Rectal smooth muscle tissue (tissue), 1 donor: ENCODE data around the gene RASGRP4.

Experiments
- H3K27ac ChIP-seq: one replicate; pipeline ENCODE4 v1.7.0; 2013; ENCODE audit warnings: low read depth, low read length, inconsistent platforms
- H3K27me3 ChIP-seq: one replicate; pipeline ENCODE4 v1.7.0; 2013; ENCODE audit warnings: low read length; ENCODE audit not compliant: control insufficient read depth, insufficient read depth
- H3K36me3 ChIP-seq: one replicate; pipeline ENCODE4 v1.7.0; 2013; ENCODE audit warnings: low read length; ENCODE audit not compliant: control insufficient read depth, insufficient read depth
- H3K4me1 ChIP-seq: one replicate; pipeline ENCODE4 v1.7.0; 2013; ENCODE audit warnings: low read length; ENCODE audit not compliant: control insufficient read depth, insufficient read depth
- H3K4me3 ChIP-seq: one replicate; pipeline ENCODE4 v1.7.0; 2013; ENCODE audit warnings: low read length
- H3K9ac ChIP-seq: one replicate; pipeline ENCODE4 v1.7.0; 2013; ENCODE audit warnings: low read length

The RASGRP4 gene

DNA sequence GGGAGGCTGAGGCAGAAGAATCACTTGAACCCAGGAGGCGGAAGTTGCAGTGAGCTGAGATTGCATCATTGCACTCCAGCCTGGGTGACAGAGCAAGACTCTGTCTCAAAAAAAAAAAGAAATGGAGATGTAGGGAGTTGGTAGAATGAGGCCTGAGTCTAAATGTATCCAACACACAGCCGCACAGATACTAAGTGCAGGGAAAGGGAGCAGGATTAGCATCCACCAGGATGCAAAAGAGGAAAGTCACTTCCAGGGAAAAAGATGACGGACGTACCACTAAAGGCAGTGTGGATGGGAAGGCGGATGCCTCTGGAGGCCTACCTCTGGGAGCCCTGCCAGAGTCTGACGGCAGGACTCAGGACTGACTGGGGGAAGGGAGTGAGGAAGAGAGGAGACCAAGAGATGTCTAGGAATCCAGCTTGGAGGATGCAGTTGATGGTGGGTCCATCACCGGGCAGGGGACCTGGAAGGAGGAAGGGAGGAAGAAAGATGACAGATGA is 16.3 kb downstream of the RASGRP4 start:
- Histone ChIP-seq H3K27me3 (no peaks in the 10 kb centered on the region), H3K9ac (no peak overlapping the region), H3K4me3 (no peak overlapping the region), H3K36me3 (no peaks in the 10 kb centered on the region), H3K27ac (no peak overlapping the region), H3K4me1 (no peaks in the 10 kb centered on the region)

DNA sequence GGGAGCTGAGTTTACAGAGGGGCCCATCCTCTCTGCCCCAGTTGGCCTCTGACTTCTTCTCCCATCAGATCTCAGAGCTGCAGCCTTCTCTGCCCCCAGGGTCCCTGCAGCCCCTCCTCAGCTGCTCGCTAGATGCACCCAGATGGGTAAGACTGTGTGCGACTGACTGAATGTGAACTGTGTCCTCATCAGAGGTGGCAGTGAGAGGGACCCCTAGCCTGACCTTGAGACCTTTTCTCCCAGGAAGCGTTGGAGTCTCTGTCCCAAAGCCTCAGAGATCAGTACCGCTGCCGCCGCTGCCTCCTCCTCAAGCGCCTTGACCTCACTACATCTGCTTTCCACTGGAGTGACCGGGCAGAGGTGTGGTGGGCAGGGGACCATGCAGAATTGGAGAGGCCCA is 20.7 kb downstream of the RASGRP4 start:
- no peaks in the 10 kb centered on the region for H3K36me3 ChIP-seq
- no peaks in the 10 kb centered on the region for H3K27me3 ChIP-seq
- no peak overlapping the region for H3K27ac ChIP-seq
- H3K4me1 ChIP-seq: no peaks in the 10 kb centered on the region
- no peak overlapping the region for H3K9ac ChIP-seq
- H3K4me3 ChIP-seq: no peak overlapping the region

DNA sequence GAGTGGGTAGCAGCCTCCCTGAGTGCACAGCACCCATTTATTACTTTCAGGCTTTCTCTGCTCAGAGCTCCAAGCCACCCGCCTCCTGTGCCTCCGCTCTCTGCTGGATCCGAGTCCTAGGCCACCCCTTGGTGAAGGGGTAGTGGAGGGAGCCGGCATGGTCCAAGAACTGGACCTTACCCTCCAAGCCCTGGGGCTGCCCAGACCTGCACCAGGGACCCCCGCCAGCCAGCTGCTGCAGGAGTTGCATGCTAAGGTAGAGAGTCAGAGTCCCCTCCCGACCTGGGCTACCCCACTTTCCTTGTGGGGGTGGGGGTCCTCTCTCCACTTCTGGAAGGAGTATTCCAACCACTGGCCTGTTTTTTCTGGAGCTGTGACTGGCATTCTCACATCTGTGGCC is 21.2 kb downstream of the RASGRP4 start:
- Histone ChIP-seq H3K27ac (no peak overlapping the region), H3K4me1 (no peaks in the 10 kb centered on the region), H3K9ac (no peak overlapping the region), H3K36me3 (no peaks in the 10 kb centered on the region), H3K27me3 (no peaks in the 10 kb centered on the region), H3K4me3 (no peak overlapping the region)

DNA sequence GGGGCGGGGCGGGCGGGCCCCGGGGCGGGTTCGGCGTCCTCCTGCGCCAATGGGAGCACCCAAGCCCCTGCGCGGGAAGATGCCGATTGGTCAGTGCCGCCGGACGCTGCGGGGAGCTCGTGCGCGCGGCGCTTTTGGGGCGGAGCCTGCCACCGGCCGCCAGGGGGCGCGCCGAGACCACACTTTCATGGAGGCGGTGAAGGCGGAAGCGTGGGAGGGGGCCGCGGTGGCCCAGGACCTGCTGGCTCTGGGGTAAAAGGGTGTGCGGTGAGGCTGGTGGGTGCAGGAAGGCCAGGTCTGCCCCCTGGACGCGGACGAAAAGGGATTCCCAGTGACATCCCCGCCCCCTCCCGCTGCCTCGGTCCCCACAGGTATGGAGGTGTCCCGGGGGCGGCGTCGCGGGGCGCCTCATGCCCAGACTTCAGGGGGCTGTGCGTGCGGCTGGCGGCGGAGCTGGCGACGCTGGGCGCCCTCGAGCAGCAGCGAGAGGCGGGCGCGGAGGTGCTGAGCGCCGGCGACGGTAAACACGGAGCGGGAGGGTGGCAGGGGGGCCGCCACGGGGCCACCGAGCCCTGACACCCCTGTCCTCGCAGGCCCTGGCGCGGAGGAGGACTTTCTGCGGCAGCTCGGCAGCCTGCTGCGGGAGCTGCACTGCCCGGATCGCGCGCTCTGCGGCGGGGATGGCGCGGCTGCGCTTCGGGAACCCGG is 22.9 kb downstream of the RASGRP4 start, which contains the start of gene FAM98C:
FAM98C (plus strand) TSS at position 127 of the 708 bp plus-strand sequence; CDS start at position 188, 61 bp downstream.
- Histone ChIP-seq H3K4me1 (no peaks in the 10 kb centered on the region), H3K9ac (peak within 1 kb of the TSS; percentile 16), H3K36me3 (no peaks in the 10 kb centered on the region), H3K27ac (peak within 1 kb of the TSS; percentile 40), H3K4me3 (peak within 1 kb of the TSS; percentile 67), H3K27me3 (no peaks in the 10 kb centered on the region)

DNA sequence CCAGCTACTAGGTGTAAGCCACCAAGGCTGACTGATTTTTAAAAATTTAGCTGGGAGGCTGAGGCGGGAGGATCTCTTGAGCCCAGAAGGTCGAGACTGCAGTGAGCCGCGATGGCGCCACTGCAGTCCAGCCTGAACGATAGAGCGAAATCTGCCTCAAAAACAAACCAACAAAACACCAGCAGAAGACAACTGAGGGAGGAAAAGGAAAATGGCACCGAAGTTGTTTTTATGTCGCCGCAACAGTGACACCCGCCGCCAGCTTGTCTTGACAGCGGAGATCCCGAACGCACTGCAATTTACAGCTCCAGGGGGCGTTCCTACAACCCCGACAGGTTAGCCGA is 23.4 kb downstream of the RASGRP4 start:
- Histone ChIP-seq H3K9ac (no peak overlapping the region), H3K27ac (no peak overlapping the region), H3K4me3 (peak overlapping the region; percentile 67), H3K27me3 (no peaks in the 10 kb centered on the region), H3K36me3 (no peaks in the 10 kb centered on the region), H3K4me1 (no peaks in the 10 kb centered on the region)

DNA sequence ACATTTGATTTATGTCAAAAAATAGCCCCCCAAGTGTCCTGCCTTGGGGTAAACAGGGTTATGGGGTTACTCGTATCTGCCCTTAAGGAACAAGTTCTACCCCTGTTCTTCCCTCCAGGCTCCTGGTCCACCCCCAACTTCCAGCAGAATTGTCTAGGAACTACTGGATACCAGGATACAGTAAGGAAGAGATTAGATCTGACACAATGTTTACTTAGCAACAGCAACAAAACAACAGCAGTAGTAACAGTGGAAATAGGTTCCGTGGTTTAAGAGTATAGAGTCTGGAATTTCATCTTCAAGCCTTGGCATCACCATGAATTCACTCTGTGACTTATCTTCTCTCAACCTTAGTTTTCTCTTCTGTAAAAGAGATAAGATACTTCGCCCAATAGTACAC is 24.9 kb downstream of the RASGRP4 start:
- H3K9ac ChIP-seq: no peak overlapping the region
- no peaks in the 10 kb centered on the region for H3K4me1 ChIP-seq
- H3K27ac ChIP-seq: no peak overlapping the region
- H3K4me3 ChIP-seq: no peak overlapping the region
- H3K27me3 ChIP-seq: peaks cover 2% of the 10 kb centered on the region
- H3K36me3 ChIP-seq: no peaks in the 10 kb centered on the region

DNA sequence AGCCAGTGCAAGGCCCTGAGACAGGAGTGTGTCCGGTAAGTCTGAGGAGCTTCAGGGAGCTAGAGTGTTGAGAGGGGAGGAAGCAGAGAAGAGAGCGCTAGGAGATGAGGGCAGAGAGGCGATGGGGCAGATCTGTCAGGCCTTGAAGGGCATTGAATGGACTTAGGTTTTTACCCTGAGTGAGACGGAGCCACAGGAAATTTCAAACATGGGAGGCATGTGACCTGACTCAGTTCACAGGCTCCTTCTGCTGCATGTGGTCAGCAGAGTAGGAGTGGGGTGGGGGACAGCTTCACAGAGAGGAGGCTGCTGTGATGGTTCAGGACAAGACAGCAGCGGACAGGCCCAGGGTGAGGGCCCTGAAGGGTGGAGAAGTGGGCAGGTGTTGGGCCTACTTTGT is 25.7 kb downstream of the RASGRP4 start:
- Histone ChIP-seq H3K27me3 (peaks cover 2% of the 10 kb centered on the region), H3K4me1 (no peaks in the 10 kb centered on the region), H3K4me3 (no peak overlapping the region), H3K9ac (no peak overlapping the region), H3K36me3 (no peaks in the 10 kb centered on the region), H3K27ac (no peak overlapping the region)

DNA sequence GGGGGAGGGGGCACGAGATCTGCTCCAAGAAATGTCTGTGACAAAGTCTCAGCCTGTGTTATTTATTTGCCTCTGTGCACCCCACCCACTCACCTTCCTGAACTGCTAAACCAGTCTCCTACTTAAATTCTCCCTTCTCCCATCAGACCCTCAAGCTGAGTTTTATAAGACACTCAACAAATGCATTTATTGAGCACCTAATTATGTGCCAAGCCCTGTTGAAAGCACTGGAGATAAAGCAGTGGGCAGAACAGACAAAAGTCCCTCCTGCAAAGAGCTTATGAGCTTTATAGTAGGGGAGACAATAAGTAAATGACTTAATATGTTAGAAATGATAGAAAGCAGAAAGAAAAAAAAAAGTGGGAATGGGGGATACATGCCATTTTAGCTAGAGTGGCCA is 26.5 kb downstream of the RASGRP4 start:
- H3K27ac ChIP-seq: no peak overlapping the region
- no peak overlapping the region for H3K9ac ChIP-seq
- no peak overlapping the region for H3K4me3 ChIP-seq
- no peaks in the 10 kb centered on the region for H3K4me1 ChIP-seq
- H3K27me3 ChIP-seq: peaks cover 2% of the 10 kb centered on the region
- H3K36me3 ChIP-seq: no peaks in the 10 kb centered on the region

DNA sequence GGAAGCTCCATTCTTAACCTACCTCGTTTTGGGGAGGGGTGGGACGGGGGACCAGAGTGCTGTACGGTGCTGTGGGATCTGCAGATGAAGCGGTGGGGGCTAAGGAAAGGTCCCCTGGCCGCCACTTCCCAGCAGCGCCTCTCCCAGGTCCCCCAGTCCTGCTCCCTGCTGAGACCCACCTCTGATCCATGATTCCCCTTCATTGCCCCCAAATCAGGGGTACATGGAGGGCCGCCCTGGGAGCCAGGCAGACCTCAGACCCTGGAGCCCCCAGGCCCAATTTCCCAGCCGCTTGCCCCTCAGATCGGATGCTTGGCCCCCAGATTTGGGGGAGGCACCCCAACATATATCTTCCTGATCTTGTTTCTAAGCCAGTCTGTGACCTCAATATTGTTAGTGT is 26.9 kb downstream of the RASGRP4 start:
- Histone ChIP-seq H3K27ac (no peak overlapping the region), H3K4me1 (no peaks in the 10 kb centered on the region), H3K4me3 (no peak overlapping the region), H3K9ac (no peak overlapping the region), H3K27me3 (peaks cover 2% of the 10 kb centered on the region), H3K36me3 (no peaks in the 10 kb centered on the region)

DNA sequence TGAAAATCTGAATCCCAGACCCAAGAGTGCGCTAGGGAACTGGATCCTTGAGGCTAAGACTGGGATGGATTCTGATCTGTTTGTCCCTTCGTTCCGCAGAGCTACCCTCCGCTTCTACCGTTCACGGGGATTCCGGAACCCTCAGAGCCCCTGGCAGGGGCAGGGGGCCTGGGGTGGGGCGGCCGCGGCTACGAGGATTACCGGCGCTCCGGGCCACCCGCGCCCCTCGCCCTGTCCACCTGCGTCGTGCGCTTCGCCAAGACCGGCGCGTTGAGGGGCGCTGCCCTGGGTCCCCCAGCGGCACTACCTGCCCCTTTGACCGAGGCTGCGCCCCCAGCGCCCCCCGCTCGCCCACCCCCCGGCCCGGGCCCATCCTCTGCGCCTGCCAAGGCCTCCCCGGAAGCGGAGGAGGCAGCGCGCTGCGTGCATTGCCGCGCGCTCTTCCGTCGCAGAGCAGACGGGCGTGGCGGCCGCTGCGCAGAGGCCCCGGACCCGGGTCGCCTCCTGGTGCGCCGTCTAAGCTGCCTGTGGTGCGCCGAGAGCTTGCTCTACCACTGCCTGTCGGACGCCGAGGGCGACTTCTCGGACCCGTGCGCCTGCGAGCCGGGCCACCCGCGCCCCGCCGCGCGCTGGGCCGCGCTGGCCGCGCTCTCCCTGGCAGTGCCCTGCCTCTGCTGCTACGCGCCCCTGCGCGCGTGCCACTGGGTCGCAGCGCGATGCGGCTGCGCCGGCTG is 30.5 kb downstream of the RASGRP4 start:
- Histone ChIP-seq H3K36me3 (no peaks in the 10 kb centered on the region), H3K4me1 (no peaks in the 10 kb centered on the region), H3K27me3 (peaks cover 2% of the 10 kb centered on the region), H3K27ac (no peak overlapping the region), H3K4me3 (no peak overlapping the region), H3K9ac (no peak overlapping the region)

DNA sequence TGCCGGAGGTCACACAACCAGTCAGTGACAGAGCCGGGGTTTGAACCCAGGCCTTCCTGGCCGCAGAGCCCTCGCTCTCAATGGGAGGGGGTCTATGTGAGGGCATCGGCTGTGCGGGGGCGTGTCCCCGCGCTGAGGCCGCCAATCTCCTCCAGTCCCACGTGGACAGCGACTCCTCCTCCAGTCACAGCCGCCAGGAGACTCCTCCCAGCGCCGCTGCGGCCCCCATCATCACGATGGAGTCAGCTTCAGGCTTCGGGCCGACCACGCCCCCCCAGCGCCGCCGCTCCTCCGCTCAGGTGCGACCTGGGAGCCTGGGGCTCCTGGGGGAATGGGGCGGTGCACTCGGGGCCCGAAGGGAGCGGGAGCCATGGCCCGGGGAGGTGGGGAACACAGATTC is 31.5 kb downstream of the RASGRP4 start:
- no peak overlapping the region for H3K4me3 ChIP-seq
- no peaks in the 10 kb centered on the region for H3K4me1 ChIP-seq
- H3K27me3 ChIP-seq: peaks cover 2% of the 10 kb centered on the region

DNA sequence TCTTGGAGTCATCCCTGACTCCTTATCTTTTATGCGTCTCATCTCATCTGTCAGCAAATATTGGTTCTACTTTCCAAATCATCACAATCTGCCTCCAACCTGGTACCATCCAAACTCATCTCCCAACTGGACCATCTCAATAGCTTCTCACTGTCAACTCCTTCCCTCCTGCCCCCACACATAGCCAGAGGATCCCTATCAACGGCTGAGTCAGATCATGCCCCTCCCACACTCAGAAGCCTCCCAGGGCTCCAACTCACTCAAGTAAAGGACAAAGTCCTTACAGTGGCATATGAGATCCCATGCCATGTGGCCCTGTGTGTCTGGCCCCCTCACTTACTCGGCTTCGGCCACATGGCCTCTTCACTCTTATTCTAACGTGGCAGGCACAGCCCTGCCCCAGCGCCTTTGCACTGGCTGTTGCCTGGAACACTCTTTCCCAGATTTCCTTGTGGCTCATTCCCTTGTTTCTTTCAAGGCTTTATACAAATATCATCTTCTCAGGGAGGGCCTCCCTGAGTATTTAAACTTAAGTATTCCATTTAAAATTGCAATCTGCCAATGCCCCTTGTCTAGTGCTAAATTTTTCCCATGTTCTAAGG is 33.2 kb downstream of the RASGRP4 start:
- Histone ChIP-seq H3K36me3 (no peaks in the 10 kb centered on the region), H3K4me3 (no peak overlapping the region), H3K27me3 (peaks cover 8% of the 10 kb centered on the region), H3K9ac (no peak overlapping the region), H3K27ac (no peak overlapping the region), H3K4me1 (no peaks in the 10 kb centered on the region)

More for the DNA sequence above, 31.5 kb downstream of the RASGRP4 start:
- Histone ChIP-seq H3K36me3 (no peaks in the 10 kb centered on the region), H3K9ac (no peak overlapping the region), H3K27ac (no peak overlapping the region)
